Hepatocyte (in vitro differentiated cells): Measurements from ENCODE around the gene SYNRG. TPM values are rescaled to one million over a fixed set of nuclear protein-coding genes. Genes with fewer than 3 reads are reported as not detected.

Source experiments
- DNase-seq: peaks from one replicate; pipeline ENCODE4 v3.0.0-alpha.2; 2016; ENCODE audit warnings: low spot score
- H2AFZ ChIP-seq: fragments of 200-600 bp; sonication (generic); 2 replicates; pipeline ENCODE4 v1.6.0; 2016; ENCODE audit warnings: antibody characterized with exemption, mild to moderate bottlenecking
- H3K27ac ChIP-seq: fragments of 200-600 bp; sonication (generic); 2 replicates; pipeline ENCODE4 v1.5.1; 2016; ENCODE audit warnings: mild to moderate bottlenecking
- H3K27me3 ChIP-seq: fragments of 200-600 bp; sonication (generic); 2 replicates; pipeline ENCODE4 v1.6.1; 2016
- H3K36me3 ChIP-seq: fragments of 200-600 bp; sonication (generic); replicated peaks from 2 replicates; pipeline ENCODE4 v1.5.1; 2016; ENCODE audit warnings: low read depth; ENCODE audit not compliant: insufficient read depth
- H3K4me1 ChIP-seq: fragments of 200-600 bp; sonication (generic); 2 replicates; pipeline ENCODE4 v1.5.1; 2016; ENCODE audit warnings: mild to moderate bottlenecking, moderate library complexity; ENCODE audit not compliant: insufficient read depth
- H3K4me2 ChIP-seq: fragments of 200-600 bp; sonication (generic); 2 replicates; pipeline ENCODE4 v1.6.0; 2016
- H3K4me3 ChIP-seq: fragments of 200-600 bp; sonication (generic); 2 replicates; pipeline ENCODE4 v1.5.1; 2016; ENCODE audit warnings: mild to moderate bottlenecking
- H3K79me2 ChIP-seq: fragments of 200-600 bp; sonication (generic); 2 replicates; pipeline ENCODE4 v1.6.0; 2017; ENCODE audit warnings: mild to moderate bottlenecking
- H3K9me2 ChIP-seq: fragments of 200-600 bp; sonication (generic); replicated peaks from 2 replicates; pipeline ENCODE4 v1.6.0; 2017; ENCODE audit warnings: mild to moderate bottlenecking; ENCODE audit not compliant: insufficient read depth
- H3K9me3 ChIP-seq: fragments of 200-600 bp; sonication (generic); 2 replicates; pipeline ENCODE4 v1.5.1; 2016; ENCODE audit warnings: low read depth, mild to moderate bottlenecking
- H4K20me1 ChIP-seq: fragments of 200-600 bp; sonication (generic); 2 replicates; pipeline ENCODE4 v1.6.0; 2016; ENCODE audit warnings: mild to moderate bottlenecking; ENCODE audit not compliant: insufficient read depth, poor library complexity, severe bottlenecking
- CTCF ChIP-seq: fragments of 200-600 bp; sonication (generic); IDR thresholded peaks from 2 replicates; pipeline ENCODE4 v1.5.1; 2016; ENCODE audit warnings: antibody characterized with exemption, mild to moderate bottlenecking; ENCODE audit not compliant: poor library complexity
- EZH2 ChIP-seq: fragments of 200-600 bp; sonication (generic); IDR thresholded peaks from 2 replicates; pipeline ENCODE4 v1.6.1; 2016; ENCODE audit warnings: antibody characterized with exemption, mild to moderate bottlenecking, borderline replicate concordance
- EZH2phosphoT487 ChIP-seq: fragments of 200-600 bp; sonication (generic); IDR thresholded peaks from one replicate; pipeline ENCODE4 v1.6.1; 2018; ENCODE audit warnings: antibody characterized with exemption, mild to moderate bottlenecking, low read depth, moderate library complexity; ENCODE audit not compliant: unreplicated experiment, severe bottlenecking
- WGBS: methylation state at CpG from one replicate; pipeline ENCODE4 v1.1.6; 2016; ENCODE audit warnings: low lambda C conversion rate; ENCODE audit errors: missing lambda C conversion rate; 5-methylcytosine and 5-hydroxymethylcytosine counted together
- polyA plus RNA-seq: library from polyadenylated mRNA; unstranded; fragments of >200 nt; fragmentation: Nextera tagmentation; extraction: Ambion mirVana; gene quantifications from 2 replicates; pipeline ENCODE4 v1.2.1, GENCODE V29; 2016
- total RNA-seq: library from RNA; depleted of rRNA; stranded (reverse); fragments of >200 nt; gene quantifications from 2 replicates; pipeline ENCODE4 v1.2.3, GENCODE V29; 2014

Gene SYNRG
- total and polyA plus RNA-seq, 2 experiments from 2014 or later: 20.7 to 21.6 TPM

- Histone ChIP-seq H3K4me1 (no peaks in the 10 kb centered on the region), H3K9me2 (no peaks in the 10 kb centered on the region), H3K4me3 (no peak overlapping the region), H3K27me3 (no peaks in the 10 kb centered on the region), H2AFZ (no peak overlapping the region), H4K20me1 (peaks cover 8% of the 10 kb centered on the region), H3K9me3 (no peaks in the 10 kb centered on the region), H3K27ac (no peak overlapping the region), H3K79me2 (peaks cover 52% of the 10 kb centered on the region), H3K4me2 (no peak overlapping the region), H3K36me3 (no peaks in the 10 kb centered on the region)
- no peak for TF ChIP-seq CTCF
- TF ChIP-seq EZH2: no peak
- no peak for TF ChIP-seq EZH2phosphoT487
- WGBS: 87% methylated on average over 6 of the region's 6 CpGs
- DNase-seq: no peak
These were observed 16.9 kb downstream of the SYNRG start for GRCh38 chr17:37592291-37592690.

GRCh38 chr17:37585066-37585465, 24.2 kb downstream of the SYNRG start:
- no peak overlapping the region for H3K4me2 ChIP-seq
- no peak overlapping the region for H2AFZ ChIP-seq
- H3K27me3 ChIP-seq: no peaks in the 10 kb centered on the region
- no peaks in the 10 kb centered on the region for H3K4me1 ChIP-seq
- TF ChIP-seq EZH2 (no peak), CTCF (no peak), EZH2phosphoT487 (no peak)
- no peak overlapping the region for H3K27ac ChIP-seq
- H4K20me1 ChIP-seq: peaks cover 8% of the 10 kb centered on the region
- peaks cover 16% of the 10 kb centered on the region for H3K36me3 ChIP-seq
- WGBS: 99% methylated on average over 3 of the region's 3 CpGs
- H3K9me3 ChIP-seq: no peaks in the 10 kb centered on the region
- no peak for DNase-seq
- H3K79me2 ChIP-seq: peaks cover 19% of the 10 kb centered on the region
- H3K9me2 ChIP-seq: no peaks in the 10 kb centered on the region
- H3K4me3 ChIP-seq: no peak overlapping the region

GRCh38 chr17:37576281-37576680, 32.9 kb downstream of the SYNRG start:
- Histone ChIP-seq H3K9me3 (no peaks in the 10 kb centered on the region), H4K20me1 (no peaks in the 10 kb centered on the region), H2AFZ (no peak overlapping the region), H3K27ac (no peak overlapping the region), H3K36me3 (no peaks in the 10 kb centered on the region), H3K27me3 (no peaks in the 10 kb centered on the region), H3K9me2 (no peaks in the 10 kb centered on the region), H3K4me1 (no peaks in the 10 kb centered on the region), H3K4me3 (no peak overlapping the region), H3K4me2 (no peak overlapping the region), H3K79me2 (no peaks in the 10 kb centered on the region)
- 97% methylated on average over 3 of the region's 3 CpGs for WGBS
- no peak for TF ChIP-seq CTCF
- TF ChIP-seq EZH2: no peak
- TF ChIP-seq EZH2phosphoT487: no peak
- DNase-seq: no peak

- Histone ChIP-seq H3K27me3 (no peaks in the 10 kb centered on the region), H3K9me2 (no peaks in the 10 kb centered on the region), H3K9me3 (no peaks in the 10 kb centered on the region), H2AFZ (no peak overlapping the region), H3K79me2 (no peaks in the 10 kb centered on the region), H4K20me1 (no peaks in the 10 kb centered on the region), H3K27ac (no peak overlapping the region), H3K36me3 (no peaks in the 10 kb centered on the region), H3K4me3 (no peak overlapping the region), H3K4me2 (no peak overlapping the region), H3K4me1 (no peaks in the 10 kb centered on the region)
- 97% methylated on average over 2 of the region's 2 CpGs for WGBS
- TF ChIP-seq EZH2phosphoT487: no peak
- TF ChIP-seq CTCF: no peak
- no peak for TF ChIP-seq EZH2
- no peak for DNase-seq
These were observed 34.8 kb downstream of the SYNRG start for GRCh38 chr17:37574427-37574826.
